PC-3 (cell line): ENCODE measurements around the gene COMT.

ENCODE experiments used
- CTCF ChIP-seq: fragments of 300-600 bp; sonication (generic); conservative IDR thresholded peaks from 2 replicates; pipeline ENCODE4 v1.5.1; 2017; ENCODE audit warnings: antibody characterized with exemption, low read depth, mild to moderate bottlenecking, low read length
- EZH2phosphoT487 ChIP-seq: fragments of 300-600 bp; sonication (generic); IDR thresholded peaks from 2 replicates; pipeline ENCODE4 v1.6.1; 2018; ENCODE audit warnings: mild to moderate bottlenecking, antibody characterized with exemption, low read length, borderline replicate concordance

DNA sequence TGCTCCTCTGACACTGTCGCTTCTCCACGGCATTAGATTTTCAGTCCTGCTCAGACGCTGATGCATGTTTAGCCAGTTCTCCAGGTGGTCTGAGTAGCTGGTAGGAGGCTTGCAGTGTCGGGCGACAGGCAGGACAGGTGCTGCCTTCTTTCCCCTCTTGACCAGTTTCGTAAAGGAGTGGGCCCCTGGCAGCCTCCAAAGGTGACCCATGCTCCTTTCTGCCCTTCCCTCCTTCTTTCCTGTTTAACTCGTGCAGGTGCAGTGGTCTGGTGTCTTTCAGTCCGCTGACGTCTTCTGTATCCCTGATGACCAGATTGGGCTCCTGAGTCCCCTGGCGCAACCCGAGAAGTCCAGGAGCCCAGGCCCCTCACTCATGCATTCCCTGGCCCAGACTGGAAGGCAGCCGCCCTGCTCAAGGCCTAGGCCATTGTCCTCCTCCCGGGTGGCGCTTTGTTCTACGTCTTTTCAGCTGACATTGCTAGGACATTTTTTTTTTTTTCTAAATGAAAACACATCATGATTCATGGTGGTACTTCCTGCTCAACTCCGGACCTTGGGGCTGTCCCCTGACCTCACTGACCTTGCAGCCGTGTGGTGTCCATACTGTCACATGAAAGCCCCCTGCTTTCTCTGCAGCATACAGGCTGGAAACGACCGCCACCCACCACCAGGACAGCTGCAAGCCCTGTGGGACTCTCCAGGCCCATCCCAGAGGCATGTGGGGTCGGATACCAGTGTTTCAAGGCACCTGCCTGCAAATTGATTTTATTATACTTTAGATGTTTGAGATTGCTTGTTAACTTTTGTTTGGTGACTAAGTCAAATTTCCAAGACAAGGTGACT is 25.6 kb downstream of the COMT start:
- TF ChIP-seq CTCF (no peak), EZH2phosphoT487 (no peak)
